GM18505 (cell line): ENCODE measurements around the gene GP9.
"Not testable (repeated sequence)": the region's sequence is repeated elsewhere in the genome, so short reads cannot be mapped to it uniquely, and the experiment has no call there.

Source experiments
- ATAC-seq: cut with Tn5 transposase; IDR thresholded peaks from one replicate; pipeline ENCODE4 v1.9.1; 2021; ENCODE audit not compliant: unreplicated experiment
- POLR2A ChIP-seq: IDR thresholded peaks from 4 replicates; pipeline ENCODE4 v1.6.1; 2011; ENCODE audit warnings: borderline replicate concordance; ENCODE audit not compliant: insufficient read depth, insufficient read length; ENCODE audit errors: extremely low read depth

GP9 gene

GRCh38 chr3:129065016-129065719 is 4.6 kb downstream of the GP9 start:
- no peak for TF ChIP-seq POLR2A
- no peak for ATAC-seq

GRCh38 chr3:129065720-129066073 is 5.1 kb downstream of the GP9 start:
- TF ChIP-seq POLR2A, result no peak
- ATAC-seq, result no peak

DNA sequence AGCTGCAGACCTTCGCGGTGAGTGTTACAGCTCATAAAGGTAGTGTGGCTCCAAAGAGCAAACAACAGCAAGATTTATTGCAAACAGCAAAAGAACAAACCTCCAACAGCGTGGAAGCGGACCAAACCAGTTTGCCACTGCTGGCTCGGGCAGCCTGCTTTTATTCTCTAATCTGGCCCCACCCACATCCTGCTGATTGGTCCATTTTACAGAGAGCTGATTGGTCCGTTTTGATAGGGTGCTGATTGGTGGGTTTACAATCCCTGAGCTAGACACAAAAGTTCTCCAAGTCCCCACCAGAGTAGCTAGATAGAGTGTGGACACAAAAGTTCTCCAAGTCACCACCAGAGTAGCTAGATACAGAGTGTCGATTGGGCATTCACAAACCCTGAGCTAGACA is 7.1 kb downstream of the GP9 start:
- ATAC-seq, result not testable (repeated sequence)

- no peak for TF ChIP-seq POLR2A
- ATAC-seq, result no peak
These were observed 7.8 kb downstream of the GP9 start for GRCh38 chr3:129068291-129068886.

DNA sequence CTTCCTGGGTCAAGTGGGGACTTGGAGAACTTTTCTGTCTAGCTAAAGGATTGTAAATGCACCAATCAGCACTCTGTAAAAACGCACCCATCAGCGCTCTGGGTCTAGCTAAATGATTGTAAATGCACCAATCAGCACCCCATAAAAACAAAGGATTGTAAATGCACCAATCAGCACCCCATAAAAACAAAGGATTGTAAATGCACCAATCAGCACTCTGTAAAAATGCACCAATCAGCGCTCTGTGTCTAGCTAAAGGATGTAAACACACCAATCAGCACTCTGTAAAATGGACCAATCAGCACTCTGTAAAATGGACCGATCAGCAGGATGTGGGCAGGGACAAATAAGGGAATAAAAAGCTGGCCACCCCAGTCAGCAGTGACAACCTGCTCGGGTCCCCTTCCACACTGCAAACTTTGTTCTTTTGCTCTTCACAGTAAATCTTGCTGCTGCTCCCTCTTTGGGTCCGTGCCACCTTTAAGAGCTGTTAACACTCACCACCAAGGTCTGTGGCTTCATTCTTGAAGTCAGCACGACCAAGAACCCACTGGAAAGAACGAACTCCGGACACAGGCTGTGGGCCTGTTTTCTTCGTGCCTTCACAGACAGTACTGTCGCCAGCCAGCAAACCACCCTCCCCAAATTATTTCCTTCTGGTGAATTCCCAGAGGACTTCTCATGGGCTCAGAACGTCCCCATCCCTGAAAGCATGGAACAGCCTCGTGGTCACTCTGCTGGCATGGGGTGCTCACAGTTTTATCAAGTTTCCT is 8.9 kb downstream of the GP9 start:
- not testable (repeated sequence) for ATAC-seq

- TF ChIP-seq POLR2A, result no peak
- no peak for ATAC-seq
These were observed 9.7 kb downstream of the GP9 start for GRCh38 chr3:129070086-129070885.

DNA sequence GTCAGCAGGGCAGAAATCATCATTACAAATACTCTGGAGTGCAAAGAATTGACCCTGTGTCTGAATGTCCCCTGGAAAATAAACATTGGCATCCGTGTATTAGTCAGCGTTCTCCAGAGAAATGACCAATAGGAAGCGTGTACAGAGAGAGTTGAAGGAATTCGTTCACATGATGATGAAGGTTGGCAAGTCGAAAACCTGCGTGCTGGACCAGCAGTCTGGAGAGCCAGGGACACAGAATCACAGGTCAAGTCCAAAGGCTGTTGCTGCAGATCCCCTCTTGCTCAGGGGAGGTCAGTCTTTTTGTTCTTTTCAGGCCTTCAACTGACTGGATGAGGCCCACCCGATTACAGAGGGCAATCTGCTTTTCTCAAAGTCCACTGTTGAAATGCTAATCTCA is 16.6 kb downstream of the GP9 start:
- ATAC-seq, result no peak

DNA sequence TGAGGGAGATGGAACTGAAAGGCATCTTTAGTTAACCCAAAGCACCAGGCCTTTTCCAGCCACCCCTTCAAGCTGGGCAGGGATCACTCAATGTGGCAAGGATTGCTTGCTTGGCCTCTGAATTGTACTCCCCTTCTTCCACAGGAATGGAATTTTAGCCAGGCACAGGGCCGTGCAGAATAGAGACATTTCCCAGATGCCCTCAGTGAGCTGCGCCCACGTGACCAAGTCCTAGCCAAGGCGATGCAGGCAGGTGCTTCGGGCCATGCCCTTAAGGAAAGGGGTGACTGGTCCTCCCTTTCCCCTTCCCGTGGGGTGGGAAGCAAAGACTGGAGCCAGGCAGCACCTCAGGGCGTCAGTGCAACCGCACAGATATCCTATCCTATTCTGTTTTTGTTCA is 17.9 kb downstream of the GP9 start:
- no peak for TF ChIP-seq POLR2A
- ATAC-seq, result no peak

More for the DNA sequence above, 16.6 kb downstream of the GP9 start:
- no peak for TF ChIP-seq POLR2A

- TF ChIP-seq POLR2A, result no peak
- no peak for ATAC-seq
These were observed 20.9 kb downstream of the GP9 start for GRCh38 chr3:129081503-129081902.

DNA sequence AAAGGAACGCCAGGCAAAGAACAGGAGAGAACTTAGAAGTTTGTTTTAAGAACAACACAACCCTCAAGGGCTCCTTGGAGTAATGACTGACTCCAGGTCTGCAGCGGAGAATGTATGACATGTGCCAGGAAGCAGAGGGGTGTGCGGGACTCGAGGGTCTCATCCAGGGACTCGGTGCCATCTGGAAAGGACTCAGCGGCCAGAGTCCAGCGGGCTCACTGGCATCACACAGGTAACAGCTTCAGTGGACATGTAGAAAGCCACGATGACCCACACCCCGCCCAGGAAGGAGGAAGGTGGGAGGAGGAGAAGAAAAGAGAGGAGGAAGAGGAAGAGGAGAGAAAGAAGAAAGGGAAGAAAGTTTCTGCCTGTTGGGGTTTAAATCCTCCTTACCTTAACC is 21.4 kb downstream of the GP9 start:
- no peak for ATAC-seq
- no peak for TF ChIP-seq POLR2A

GRCh38 chr3:129084501-129084900 is 23.9 kb downstream of the GP9 start:
- no peak for ATAC-seq
- TF ChIP-seq POLR2A, result no peak

GRCh38 chr3:129085165-129085715 is 24.7 kb downstream of the GP9 start:
- no peak for TF ChIP-seq POLR2A
- no peak for ATAC-seq

- TF ChIP-seq POLR2A, result no peak
- no peak for ATAC-seq
These were observed 25.2 kb downstream of the GP9 start for GRCh38 chr3:129085818-129086217.
